Activated CD8-positive, alpha-beta memory T cell treated with anti-CD3 and anti-CD28 coated beads, Interleukin-2, amount 50 U/mL, for 24 hours (primary cell): ENCODE results near the gene PARD3.

ENCODE experiments used
- DNase-seq: peaks from one replicate; pipeline ENCODE4 v3.0.0-alpha.2; 2020; ENCODE audit errors: extremely low read depth

PARD3 gene

GRCh38 chr10:34495938-34496337, 319.2 kb downstream of the PARD3 start:
- DNase-seq = no peak

GRCh38 chr10:34494012-34494411, 321.1 kb downstream of the PARD3 start:
- DNase-seq = no peak

- DNase-seq = no peak
Observed at GRCh38 chr10:34492081-34492480, 323.0 kb downstream of the PARD3 start.

DNA sequence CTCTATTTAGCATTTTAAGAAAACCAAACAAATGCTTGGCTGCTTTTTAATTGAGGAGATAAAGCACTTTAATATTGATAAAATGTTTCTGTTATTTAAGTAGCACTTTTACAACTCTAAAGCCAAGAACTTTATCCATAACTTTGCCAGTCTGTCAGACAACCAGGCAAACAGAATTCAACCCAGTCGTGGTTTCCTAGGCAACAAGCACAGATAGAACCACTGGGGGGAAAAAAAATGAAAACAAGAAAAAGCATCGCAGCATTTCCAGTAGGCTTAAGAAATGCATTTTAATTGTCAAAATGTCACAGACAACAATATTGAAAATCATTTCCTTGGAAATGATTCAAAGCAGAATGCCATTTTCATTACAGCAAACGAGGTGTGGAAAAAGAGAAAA, 323.4 kb downstream of the PARD3 start:
- DNase-seq = no peak

DNA sequence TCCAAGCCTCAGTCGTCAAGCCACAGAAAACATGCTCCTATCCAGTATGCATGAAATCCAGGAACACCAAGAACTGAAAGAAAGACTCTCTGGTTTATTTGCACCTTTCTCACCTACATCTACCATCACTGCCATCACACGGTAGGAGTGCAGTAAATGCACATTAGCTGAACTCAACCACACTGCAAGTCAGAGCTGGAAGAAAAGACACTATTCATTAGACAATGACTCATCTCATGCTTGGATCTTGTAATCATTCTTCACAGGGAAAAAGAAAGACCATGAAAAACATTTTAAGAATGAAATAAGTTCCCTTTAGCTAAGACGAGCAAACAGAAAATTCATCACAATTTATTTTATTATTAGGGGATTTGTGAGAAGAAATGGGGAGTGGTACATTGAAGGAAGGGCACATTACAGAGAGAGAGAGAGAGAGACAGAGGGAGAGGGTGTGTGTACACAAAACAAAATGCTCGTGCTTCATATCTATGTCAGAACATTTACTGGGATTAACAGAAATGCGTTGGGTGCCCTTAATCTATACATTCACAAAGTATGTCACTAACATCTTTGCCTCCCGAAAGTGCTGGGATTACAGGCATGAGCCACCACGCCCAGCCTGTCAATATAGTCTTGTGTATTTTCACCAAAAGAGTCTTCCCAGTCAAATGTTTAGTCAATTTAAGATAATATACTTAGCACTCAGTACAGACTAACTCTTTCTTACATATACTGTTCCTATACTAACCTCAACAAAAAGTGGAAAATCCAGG, 324.9 kb downstream of the PARD3 start:
- no peak for DNase-seq

DNA sequence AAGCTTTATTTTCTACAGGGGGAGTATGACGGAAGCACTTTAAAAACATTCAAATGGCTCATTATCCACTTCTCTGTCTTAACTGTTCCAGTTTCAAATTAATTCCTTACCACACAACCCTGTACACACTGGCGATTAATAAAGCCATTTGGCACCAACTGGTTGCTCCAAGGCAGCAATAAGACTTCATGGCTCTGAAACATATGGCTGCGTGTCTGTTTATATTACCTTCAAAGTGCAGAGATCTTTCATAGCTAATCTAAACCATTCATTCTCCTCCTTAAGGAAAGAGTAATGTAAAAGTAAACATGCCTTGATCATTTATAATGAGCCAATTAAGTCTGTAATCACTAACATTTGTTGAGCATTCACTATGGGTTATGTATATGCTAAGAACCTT, 325.7 kb downstream of the PARD3 start:
- DNase-seq = no peak

- no peak for DNase-seq
Observed at GRCh38 chr10:34488476-34489130, 326.5 kb downstream of the PARD3 start.

DNA sequence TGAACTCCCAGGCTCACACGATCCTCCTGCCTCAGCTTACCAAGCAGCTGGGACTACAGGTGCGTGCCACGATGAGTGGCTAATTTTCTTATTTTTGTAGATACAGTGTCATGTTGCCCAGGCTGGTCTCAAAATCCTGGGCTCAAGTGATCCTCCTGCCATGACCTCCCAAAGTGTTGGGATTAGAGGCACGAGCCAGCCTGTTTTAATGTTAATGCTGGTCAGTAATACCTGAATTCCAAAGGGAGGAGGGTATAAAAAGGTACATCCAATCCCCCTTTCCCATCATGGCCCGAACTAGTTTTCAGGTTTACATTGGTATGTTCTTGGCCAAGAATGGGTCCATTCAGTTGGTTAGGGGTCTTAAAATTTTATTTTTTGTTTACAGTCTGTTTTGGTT, 329.1 kb downstream of the PARD3 start:
- no peak for DNase-seq

DNA sequence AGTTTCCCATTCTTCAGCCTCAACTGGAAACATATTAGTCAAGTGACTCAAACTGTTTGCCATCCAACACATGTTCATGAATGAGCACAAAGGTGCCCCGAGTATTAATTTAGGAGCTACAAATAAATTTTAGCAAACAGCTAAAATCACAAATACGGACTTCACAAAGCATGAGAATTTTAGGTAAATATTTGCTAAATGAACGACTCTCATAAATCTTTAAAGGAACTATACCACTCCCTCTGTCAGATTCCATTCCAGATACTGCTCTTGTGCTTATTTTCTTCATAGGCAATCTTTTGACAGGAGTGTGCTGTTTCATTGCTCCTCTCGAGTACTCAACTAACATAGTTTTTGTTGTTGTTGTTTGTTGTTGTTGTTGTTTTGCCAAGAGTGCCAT, 330.9 kb downstream of the PARD3 start:
- no peak for DNase-seq

- no peak for DNase-seq
Observed at GRCh38 chr10:34480345-34480744, 334.8 kb downstream of the PARD3 start.

GRCh38 chr10:34479520-34480179, 335.4 kb downstream of the PARD3 start:
- no peak for DNase-seq

- DNase-seq = no peak
Observed at GRCh38 chr10:34477249-34477648, 337.8 kb downstream of the PARD3 start.

- no peak for DNase-seq
Observed at GRCh38 chr10:34476608-34477007, 338.5 kb downstream of the PARD3 start.

- DNase-seq = no peak
Observed at GRCh38 chr10:34475786-34476185, 339.3 kb downstream of the PARD3 start.

DNA sequence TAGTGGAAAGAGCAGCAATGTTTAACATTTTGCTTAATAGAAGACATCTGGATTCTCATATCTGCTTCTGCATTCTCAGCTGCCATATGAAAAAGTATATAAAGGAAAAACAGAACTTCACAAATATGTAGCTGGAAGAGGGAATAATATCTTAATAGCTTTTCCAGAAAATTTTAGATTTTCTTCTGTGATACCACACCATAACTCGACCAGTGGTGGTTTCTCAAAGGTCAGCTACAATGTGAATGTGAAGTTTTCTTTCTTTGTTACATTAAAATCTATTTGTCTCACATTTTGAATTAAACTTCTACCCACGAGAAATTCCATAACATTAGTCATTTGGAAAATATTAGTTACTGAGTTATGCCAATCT, 339.8 kb downstream of the PARD3 start:
- no peak for DNase-seq

DNA sequence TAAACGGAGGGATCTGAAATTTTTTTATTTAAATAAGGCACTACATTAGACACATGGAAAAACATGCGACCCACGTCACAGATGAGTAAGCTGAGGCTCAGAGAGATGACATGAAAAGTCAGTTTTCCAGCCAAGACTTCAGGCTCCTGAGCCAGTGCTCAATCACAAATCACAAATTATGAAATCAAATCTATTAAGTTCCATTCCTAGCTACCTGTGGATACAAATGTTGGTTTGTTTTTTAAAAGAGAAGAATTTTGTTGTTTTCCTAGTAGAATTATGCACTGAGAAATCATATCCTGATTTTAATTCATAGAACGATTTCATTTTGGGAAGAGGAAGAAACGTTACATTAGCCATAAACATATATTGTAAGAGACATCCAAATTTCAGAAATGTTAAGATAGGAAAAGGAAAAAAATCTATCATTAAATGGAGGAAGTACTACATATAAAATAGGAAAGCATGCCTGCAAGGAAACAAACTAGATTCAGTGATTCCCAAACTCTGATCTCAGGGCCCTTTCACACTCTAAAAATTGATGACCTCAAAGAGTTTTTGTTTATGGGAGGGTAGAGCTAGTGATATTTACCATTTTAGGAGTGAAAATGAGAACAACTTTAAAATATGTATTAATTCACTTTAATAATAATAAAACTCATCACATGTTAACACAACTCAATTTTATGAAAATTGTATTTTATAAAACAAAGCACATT, 340.4 kb downstream of the PARD3 start:
- DNase-seq = no peak

GRCh38 chr10:34474009-34474376, 341.1 kb downstream of the PARD3 start:
- no peak for DNase-seq

DNA sequence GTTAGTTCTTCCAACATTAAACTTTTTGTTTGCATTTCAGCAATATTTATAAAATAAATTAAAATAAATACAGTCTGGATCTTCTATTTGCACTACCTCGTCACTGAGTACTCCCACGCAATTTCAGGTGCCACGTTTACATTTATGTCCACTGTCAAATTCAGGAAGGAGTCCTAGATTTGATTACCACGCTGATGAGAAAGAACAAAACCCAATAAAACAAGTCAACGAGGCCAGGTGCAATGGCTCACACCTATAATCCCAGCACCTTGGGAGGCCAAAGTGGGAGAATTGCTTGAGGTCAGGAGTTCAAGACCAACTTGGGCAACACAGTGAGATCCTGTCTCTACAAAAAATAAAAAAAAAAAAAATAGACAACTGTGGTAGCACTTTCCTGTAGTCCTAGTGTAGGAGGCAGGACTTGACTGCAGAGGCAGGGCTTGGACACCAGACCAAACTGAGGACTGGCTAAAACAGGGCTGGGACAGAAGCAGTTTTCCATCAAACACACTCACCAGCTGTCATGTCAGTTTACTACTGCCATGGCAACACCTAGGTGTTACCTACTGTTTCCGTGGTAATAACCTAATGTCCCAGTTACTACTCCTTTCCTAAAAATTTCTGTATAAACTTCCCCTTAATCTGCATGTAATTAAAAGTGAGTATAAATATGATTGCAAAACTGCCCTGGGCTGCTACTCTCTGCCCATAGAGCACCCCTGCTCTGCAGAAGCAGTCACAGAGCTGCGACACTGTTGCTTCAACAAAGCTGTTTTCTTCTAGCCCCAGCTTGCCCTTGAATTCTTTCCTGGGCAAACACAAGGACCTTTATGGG, 341.7 kb downstream of the PARD3 start:
- no peak for DNase-seq

- no peak for DNase-seq
Observed at GRCh38 chr10:34470307-34470706, 344.8 kb downstream of the PARD3 start.

DNA sequence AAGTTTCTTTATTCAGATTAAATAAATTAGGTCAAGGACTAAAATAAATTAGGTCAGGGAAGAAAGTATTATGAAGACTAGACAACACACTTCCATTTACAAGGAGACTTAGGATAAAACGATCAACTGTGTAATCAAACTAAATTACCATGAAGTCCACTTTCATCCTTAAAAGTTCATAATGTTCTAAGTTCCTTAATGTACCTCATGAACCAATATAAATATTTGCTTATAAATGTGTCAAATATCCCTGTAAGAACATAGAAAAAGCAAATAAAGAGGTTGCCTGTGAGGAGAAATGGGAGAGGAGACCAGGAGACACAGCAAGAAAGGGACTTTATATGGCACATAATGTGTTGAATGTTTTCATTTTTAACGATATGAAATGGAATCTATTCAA, 345.6 kb downstream of the PARD3 start:
- DNase-seq = no peak

DNA sequence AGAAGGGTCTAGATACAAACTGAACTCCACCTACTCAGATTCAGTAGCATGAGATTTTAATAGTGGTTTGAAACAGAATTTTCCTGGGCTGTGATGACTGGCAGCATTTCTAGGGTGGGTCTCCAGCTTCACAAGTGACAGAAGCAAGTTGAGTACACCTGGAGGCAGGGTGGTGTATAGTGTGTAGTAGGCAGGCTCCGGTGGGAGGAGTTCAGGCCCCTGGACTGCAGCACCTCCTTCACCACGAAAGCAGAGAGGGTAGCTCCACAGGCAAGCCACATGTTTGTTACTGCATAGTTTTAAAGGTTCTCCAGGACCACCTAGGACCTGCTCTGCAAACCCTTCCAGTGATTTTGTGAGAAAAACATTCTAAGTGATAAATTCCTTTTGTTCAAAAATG, 347.2 kb downstream of the PARD3 start:
- no peak for DNase-seq

DNA sequence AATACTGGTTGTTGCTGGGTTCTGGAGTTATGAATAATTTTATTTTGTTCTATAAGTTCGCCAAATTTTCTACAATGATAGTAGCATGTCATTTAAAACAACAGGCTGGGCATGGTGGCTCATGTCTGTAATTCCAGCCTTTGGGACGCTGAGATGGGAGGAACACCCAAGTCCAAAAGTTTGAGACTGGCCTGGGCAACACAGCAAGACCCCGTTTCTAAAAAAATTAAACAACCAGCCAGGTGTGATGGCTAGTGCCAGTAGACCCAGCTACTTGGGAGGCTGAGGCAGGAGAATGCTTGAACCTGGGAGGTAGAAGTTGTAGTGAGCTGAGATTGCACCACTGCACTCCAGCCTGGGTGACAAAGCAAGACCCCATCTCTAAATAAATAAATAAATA, 347.7 kb downstream of the PARD3 start:
- no peak for DNase-seq
